DND-41 (cell line): ENCODE results near the gene MSH4.

Experiments
- ATAC-seq: fragments of 200-7000 bp; cut with Tn5 transposase; 3 replicates; pipeline ENCODE4 v1.9.1; 2021; ENCODE audit warnings: low read depth; ENCODE audit not compliant: insufficient read depth
- DNase-seq: peaks from one replicate; pipeline ENCODE4 v3.0.0-alpha.2; 2020
- H2AFZ ChIP-seq: 2 replicates; pipeline ENCODE4 v1.6.0; 2012; ENCODE audit warnings: low read depth, low read length
- H3K27ac ChIP-seq: 2 replicates; pipeline ENCODE4 v1.5.1; 2012; ENCODE audit warnings: low read length, inconsistent platforms
- H3K27me3 ChIP-seq: fragments of 200-600 bp; sonication (generic); 2 replicates; pipeline ENCODE4 v1.6.0; 2012; ENCODE audit warnings: low read length, mild to moderate bottlenecking, inconsistent platforms; ENCODE audit not compliant: insufficient read depth, poor library complexity
- H3K36me3 ChIP-seq: 2 replicates; pipeline ENCODE4 v1.5.1; 2012; ENCODE audit warnings: low read length, inconsistent platforms; ENCODE audit not compliant: insufficient read depth
- H3K4me1 ChIP-seq: 2 replicates; pipeline ENCODE4 v1.5.1; 2012; ENCODE audit warnings: mild to moderate bottlenecking, low read length; ENCODE audit not compliant: insufficient read depth
- H3K4me2 ChIP-seq: 2 replicates; pipeline ENCODE4 v1.6.0; 2012; ENCODE audit warnings: mild to moderate bottlenecking, moderate library complexity, low read length, inconsistent platforms; ENCODE audit not compliant: insufficient read depth
- H3K4me3 ChIP-seq, 2 experiments: fragments of 200-600 bp in 1 of 2; shearing (Covaris generic) in 1 of 2; 2 replicates each; pipeline ENCODE4 v1.5.1; 2012 to 2016; ENCODE audit warnings: inconsistent platforms in 2 of 2, low read length in 2 of 2, mild to moderate bottlenecking in 2 of 2, low read depth in 1 of 2, moderate library complexity in 1 of 2
- H3K79me2 ChIP-seq: 2 replicates; pipeline ENCODE4 v1.6.0; 2012; ENCODE audit warnings: low read length, inconsistent platforms; ENCODE audit not compliant: insufficient read depth
- H3K9ac ChIP-seq: 2 replicates; pipeline ENCODE4 v1.6.0; 2012; ENCODE audit warnings: low read depth, mild to moderate bottlenecking, inconsistent platforms, low read length, moderate library complexity
- H3K9me3 ChIP-seq: 2 replicates; pipeline ENCODE4 v1.5.1; 2012; ENCODE audit warnings: low read length, moderate library complexity, mild to moderate bottlenecking, inconsistent platforms; ENCODE audit not compliant: insufficient read depth, severe bottlenecking
- H4K20me1 ChIP-seq: 2 replicates; pipeline ENCODE4 v1.6.0; 2012; ENCODE audit warnings: low read length; ENCODE audit not compliant: insufficient read depth
- CTCF ChIP-seq: IDR thresholded peaks from 2 replicates; pipeline ENCODE4 v1.5.1; 2012; ENCODE audit warnings: borderline replicate concordance, low read length, moderate library complexity, mild to moderate bottlenecking; ENCODE audit not compliant: poor library complexity, severe bottlenecking; ENCODE audit errors: extremely low read depth
- EZH2 ChIP-seq: IDR thresholded peaks from 3 replicates; pipeline ENCODE4 v1.6.1; 2012; ENCODE audit warnings: borderline replicate concordance, low read depth, mild to moderate bottlenecking, moderate library complexity, low read length, inconsistent platforms; ENCODE audit not compliant: severe bottlenecking

Gene MSH4

GRCh38 chr1:75765697-75766355, 30.9 kb upstream of the MSH4 start:
- Histone ChIP-seq H3K9me3 (no peaks in the 10 kb centered on the region), H3K36me3 (peaks cover 11% of the 10 kb centered on the region; the same call in 1 of the 2 replicates), H3K4me3 (no peak overlapping the region), H3K27me3 (no peaks in the 10 kb centered on the region), H3K79me2 (no peaks in the 10 kb centered on the region), H3K4me1 (no peaks in the 10 kb centered on the region), H3K9ac (no peak overlapping the region), H3K4me2 (no peak overlapping the region), H3K27ac (no peak overlapping the region), H4K20me1 (no peaks in the 10 kb centered on the region), H2AFZ (no peak overlapping the region)
- no peak for DNase-seq
- TF ChIP-seq CTCF (no peak), EZH2 (no peak)
- no peak; the same call in 2 of the 3 replicates for ATAC-seq

GRCh38 chr1:75768016-75768415, 28.7 kb upstream of the MSH4 start:
- TF ChIP-seq EZH2 (no peak), CTCF (no peak)
- H3K4me2 ChIP-seq = no peak overlapping the region
- no peak overlapping the region for H3K27ac ChIP-seq
- no peak overlapping the region for H2AFZ ChIP-seq
- H3K9me3 ChIP-seq = no peaks in the 10 kb centered on the region
- DNase-seq (no peak), ATAC-seq (no peak)
- no peaks in the 10 kb centered on the region for H3K79me2 ChIP-seq
- no peak overlapping the region for H3K4me3 ChIP-seq
- 0 out of 2 replicates have a peak, but pooled peaks cover 3% of the 10 kb centered on the region for H3K36me3 ChIP-seq
- H3K4me1 ChIP-seq = no peaks in the 10 kb centered on the region
- no peaks in the 10 kb centered on the region for H3K27me3 ChIP-seq
- H4K20me1 ChIP-seq = no peaks in the 10 kb centered on the region
- H3K9ac ChIP-seq = no peak overlapping the region

- H3K9ac ChIP-seq = no peak overlapping the region
- no peaks in the 10 kb centered on the region for H3K27me3 ChIP-seq
- H2AFZ ChIP-seq = no peak overlapping the region
- no peaks in the 10 kb centered on the region for H3K9me3 ChIP-seq
- no peaks in the 10 kb centered on the region for H3K36me3 ChIP-seq
- H3K4me2 ChIP-seq = no peak overlapping the region
- TF ChIP-seq CTCF (no peak), EZH2 (no peak)
- no peak overlapping the region for H3K4me3 ChIP-seq
- ATAC-seq = no peak
- no peaks in the 10 kb centered on the region for H4K20me1 ChIP-seq
- DNase-seq = no peak
- no peak overlapping the region for H3K27ac ChIP-seq
- no peaks in the 10 kb centered on the region for H3K4me1 ChIP-seq
- H3K79me2 ChIP-seq = no peaks in the 10 kb centered on the region
These were observed 25.9 kb upstream of the MSH4 start for GRCh38 chr1:75770761-75771160.
